HG03575 (cell line): Measurements from ENCODE around the gene DOCK6.

ENCODE experiments used
- ATAC-seq: cut with Tn5 transposase; IDR thresholded peaks from one replicate; pipeline ENCODE4 v1.9.1; 2021; ENCODE audit not compliant: unreplicated experiment, insufficient number of reproducible peaks, low FRiP score; ENCODE audit errors: extremely low read depth

The DOCK6 gene

DNA sequence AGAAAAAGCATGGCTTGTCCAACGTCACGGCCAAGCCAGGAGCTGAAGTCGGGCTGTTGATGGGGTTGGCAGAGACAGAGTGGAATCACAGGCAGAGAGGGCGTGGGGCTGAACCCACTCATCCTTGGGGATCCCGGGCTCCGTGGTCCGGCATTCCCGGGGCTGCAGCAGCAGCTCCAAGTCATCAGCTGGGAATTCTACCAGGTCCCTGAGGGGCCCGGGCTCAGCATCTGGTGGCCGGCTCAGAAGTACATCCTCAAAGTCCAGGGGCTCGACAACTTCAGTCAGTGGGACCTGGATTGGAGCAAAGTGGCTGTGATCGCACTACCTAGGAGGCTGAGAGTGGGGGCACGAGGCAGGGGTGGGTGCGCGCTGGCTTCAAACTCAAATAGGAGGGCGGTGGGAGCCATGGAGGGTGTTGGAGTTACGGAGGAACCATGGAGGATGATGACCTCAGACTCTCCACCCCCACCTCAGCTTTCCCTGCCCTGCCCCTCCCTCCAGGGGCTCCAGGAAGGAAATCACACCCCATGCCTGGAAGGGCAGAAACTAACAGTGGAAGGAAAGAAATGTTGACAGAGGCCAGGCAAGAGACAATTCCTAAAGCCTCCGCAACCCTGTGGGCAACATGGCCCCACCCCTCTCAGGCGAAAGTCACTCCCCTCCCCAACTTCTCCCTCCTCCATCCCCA lies 9.5 kb downstream of the DOCK6 start:
- no peak for ATAC-seq

GRCh38 chr19:11251650-11252314 lies 10.5 kb downstream of the DOCK6 start:
- no peak for ATAC-seq

DNA sequence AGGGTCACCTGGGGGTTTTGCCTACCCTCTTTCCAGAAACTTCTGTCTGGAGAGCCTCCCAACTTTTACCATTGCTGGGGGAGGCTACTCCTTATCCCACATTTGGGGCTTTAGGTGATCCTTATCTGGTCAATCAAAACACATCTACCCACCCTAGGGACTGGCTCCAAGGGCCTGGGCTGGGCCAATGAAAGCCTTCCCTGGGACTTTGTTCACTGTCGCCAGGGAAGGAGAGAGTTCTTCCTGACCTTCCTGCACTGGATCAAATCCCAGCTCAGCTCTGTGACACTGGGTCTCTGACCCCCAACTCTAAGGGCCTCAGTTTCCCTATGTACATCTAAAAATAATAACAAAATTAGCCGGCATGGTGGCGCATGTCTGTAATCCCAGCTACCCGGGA lies 11.1 kb downstream of the DOCK6 start:
- ATAC-seq = no peak

GRCh38 chr19:11248852-11249251 lies 13.5 kb downstream of the DOCK6 start:
- ATAC-seq = no peak

DNA sequence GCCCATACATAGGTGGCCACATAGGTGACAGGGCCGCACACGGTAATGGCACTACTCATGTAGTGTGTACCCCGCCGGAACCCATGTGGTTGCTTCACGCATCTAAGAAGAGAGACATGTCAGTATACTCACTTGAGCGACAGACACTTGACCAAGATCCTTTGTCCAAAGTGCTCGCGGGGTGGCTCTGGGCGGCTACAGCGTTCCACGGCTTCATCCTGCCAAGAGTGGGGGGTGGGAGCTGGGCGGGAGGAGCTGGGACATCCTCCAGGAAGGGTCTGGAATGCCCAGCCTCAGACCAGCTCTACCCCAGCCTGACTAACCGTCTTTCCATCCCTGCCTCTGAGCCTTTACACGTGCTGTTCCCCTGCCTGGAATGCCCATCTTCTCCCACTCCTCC lies 14.4 kb downstream of the DOCK6 start:
- ATAC-seq = no peak

DNA sequence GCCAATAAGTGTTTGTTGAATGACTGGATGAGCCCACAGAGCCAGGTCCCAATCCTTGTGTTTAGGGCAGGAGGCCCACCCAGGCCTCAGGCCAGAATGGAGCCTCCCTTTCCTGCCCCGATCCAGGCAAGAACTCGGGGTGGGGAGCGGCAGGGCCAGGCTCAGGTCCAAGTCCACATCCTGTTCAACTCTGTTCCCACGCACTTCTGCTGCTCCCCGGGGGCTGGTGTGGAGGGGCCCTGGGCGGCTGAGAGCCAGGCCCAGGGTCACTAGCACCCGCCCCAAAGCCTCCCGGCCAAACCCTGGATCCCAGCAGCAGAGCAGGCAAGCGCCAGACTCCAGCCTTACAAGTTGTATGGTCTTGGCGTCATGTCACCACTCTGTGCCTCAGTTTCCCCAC lies 14.9 kb downstream of the DOCK6 start:
- ATAC-seq = no peak

GRCh38 chr19:11246941-11247340 lies 15.4 kb downstream of the DOCK6 start:
- ATAC-seq = no peak

- no peak for ATAC-seq
Observed at GRCh38 chr19:11244846-11245589, 17.3 kb downstream of the DOCK6 start.

DNA sequence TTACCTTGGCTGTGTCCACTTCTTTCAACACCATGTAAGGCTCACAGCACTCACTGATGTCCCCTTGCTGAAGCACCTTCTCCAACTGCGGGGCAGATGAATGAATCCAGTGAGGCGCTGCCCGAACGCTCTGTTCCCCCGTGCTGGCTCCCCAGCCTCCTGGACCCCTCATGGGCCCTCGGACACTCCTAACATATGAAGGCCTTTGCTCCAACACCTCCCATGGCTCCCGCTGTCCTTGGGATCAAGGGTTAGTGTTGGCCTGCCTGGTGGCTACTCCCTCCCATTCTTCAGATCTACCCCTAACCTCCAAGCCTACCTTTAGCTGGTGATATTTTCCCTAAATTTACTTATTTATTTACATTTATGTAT lies 18.5 kb downstream of the DOCK6 start:
- no peak for ATAC-seq

DNA sequence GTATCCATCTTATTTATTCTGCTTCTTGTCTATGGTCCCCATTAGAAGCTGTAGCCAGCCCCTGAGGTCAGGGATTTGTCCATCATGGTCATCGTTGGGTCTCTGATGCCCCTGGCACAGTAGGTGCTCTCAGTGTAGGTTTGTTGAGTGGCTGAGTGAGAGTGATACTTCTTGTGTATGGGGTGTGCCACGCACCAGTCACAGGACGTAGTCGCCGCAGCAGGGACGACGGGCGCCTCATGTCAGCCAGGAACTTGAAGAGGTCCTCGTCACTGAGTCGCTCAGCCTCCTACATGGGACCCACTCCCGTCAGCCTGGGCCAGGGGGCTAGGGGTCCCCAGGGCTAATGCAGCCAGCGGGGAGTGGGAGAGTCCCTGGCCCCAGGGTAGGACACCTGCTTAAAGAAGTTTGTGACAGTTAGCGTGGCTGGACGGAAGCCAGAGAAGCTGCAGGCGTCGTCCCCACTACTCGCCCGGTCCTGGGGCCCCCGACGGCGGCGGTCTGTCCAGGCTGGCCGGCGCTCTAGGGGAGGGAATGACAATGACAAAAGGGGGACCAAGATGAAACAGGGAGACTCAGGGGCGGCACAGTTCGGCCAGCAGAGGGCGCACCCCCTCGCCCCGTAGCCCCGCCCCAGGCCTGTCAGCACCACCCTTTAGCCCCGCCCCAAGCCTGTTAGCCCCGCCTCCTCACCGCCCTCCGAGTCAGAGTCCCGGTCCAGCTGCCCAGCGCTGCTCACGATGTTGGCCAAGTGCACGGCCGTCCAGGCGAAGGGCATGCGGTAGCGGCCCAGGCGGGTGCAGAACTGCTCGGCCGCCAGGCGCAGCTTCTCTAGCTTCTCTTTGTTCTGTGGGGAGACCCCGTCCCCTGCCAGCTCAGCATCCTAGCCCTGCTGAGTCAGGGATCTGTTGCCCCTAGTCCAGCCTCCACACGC lies 19.2 kb downstream of the DOCK6 start:
- ATAC-seq = no peak

GRCh38 chr19:11242025-11242424 lies 20.3 kb downstream of the DOCK6 start:
- no peak for ATAC-seq

DNA sequence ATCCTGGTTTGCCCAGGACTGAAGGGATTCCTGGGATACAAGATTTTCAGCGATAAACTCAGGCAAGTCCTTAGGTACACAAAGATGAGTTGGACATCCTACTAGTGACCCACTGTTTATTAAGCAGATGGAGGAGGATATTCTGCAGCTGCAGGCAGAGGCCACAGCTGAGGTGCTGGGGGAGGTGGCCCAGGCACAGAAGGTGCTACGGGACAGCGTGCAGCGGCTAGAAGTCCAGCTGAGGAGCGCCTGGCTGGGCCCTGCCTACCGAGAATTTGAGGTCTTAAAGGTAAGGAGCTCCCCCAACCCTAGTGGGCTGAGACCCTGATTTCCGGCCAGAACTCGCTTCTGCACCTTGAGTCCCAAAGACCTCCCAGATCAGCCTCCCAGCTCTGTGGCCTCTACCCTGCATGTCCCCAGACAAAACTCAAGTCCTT lies 22.3 kb downstream of the DOCK6 start:
- ATAC-seq = no peak

- no peak for ATAC-seq
Observed at GRCh38 chr19:11239377-11240000, 22.8 kb downstream of the DOCK6 start, which contains the start of gene ANGPTL8. Gene ANGPTL8 (plus strand): TSS chr19:11239619. CDS start chr19:11239638, 19 bp downstream.

DNA sequence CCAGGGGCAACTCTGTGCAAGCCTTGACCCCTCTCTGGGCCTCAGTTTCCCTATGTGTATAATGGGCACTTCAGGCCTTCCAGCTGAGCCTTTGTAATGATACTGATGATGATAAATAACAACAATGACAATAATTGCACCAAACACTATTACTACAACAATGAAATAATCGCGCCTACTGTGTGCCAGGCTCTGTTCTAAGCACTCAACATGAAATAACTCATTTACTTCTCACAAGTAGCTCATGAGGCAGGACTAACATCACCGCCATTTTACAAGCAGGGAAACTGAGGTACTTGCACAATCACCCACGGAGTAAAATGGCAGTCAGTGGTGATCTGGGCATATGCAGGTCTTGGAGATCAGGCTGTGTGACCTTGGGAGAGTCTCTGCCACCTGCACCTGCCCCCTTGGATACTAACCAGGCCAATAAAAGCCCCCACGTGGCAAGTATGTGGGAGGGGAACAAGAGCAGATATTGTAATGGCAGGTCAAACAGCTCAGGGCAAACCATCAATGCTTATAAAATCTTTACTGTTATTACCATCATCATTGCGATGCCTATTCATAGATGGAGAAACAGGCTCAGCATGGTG lies 23.4 kb downstream of the DOCK6 start:
- no peak for ATAC-seq

- ATAC-seq = no peak
Observed at GRCh38 chr19:11238041-11238440, 24.3 kb downstream of the DOCK6 start.

DNA sequence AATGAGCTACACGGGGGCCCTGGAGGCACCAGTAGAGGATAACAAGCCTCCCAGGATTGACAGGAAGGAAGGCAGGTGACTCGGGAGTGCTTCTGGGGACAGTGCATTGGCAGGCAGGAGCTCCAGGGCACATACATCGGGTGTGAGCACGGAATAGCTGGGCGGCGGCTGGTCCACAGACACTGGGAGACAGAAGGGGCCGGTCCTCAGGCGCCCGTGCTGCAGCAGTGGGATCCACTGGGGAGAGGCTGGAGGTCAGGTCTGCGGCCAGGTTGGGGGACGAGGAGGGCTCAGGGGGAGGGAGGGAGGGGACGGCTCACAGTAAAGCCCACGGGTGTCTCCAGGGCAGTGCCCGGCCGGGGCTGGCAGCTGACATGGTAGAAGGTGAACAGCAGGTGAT lies 25.0 kb downstream of the DOCK6 start:
- ATAC-seq = no peak

DNA sequence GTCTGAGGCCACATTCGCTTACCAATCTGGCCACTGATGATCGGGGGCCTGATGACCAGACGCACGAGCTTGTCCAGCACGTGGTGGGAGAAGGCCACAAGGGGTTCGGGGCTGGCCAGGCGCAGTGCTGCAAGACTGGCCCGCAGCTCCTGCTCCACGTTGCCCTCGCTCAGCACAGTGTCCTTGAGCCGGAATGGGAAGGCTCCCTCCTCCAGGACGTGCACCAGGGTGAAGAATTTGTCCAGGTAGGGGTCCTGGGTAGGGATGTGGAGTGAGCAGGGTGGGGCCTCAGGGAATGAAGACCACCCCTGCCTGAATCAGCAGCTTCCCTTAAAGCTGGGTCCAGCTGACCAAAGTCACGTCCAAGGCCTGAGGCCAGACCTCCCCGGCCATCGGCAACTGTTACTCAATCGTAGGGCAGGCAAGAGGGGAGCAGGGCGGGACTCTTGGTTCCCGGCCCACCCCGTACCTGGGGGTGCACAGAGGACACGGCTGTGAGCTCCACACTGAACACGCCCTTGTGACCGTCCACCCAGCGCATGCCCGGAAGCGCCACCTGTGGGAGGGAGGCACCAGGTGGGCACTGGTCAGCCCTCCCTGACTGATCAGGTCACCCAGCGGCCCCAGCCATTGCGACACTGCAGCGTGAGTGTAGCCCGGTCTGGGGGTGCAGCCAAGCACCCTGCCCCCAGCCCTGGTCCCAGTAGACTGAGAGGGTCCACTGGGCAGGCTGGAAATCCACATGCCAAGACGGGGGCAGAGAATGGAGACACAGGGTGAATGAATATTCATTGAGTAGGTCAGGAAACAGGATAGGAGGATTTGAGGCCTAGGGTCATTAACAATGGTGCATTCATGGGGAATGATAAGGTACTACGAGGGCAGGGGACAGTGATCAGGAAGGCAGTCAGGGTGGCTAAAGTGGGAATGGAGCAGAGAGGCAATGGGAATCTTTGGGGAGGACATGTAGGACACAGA lies 25.7 kb downstream of the DOCK6 start:
- ATAC-seq = no peak
